ENCODE results near the gene KIAA2012.
"Not testable (repeated sequence)": the region's sequence is repeated elsewhere in the genome, so short reads cannot be mapped to it uniquely, and the experiment has no call there.

Gene KIAA2012

DNA sequence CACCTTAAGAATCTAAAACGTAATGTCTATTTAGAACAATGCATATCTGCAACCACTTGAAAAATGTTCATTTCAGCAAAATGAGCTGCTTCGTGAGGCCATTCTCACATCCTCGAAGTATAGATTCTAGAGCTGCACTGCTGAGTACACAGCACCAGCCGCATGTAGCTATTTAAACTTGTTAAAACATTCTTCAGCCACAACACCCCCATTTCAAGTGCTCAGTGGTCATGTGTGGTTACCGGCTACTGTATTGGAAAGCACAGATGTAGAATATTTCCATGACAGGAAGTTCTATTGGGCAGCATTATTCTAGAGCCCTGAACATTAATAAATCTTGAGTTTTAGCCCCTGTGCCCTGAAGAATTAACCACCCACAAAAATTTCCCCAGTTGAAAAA lies 130.3 kb downstream of the KIAA2012 start:
- no peak for DNase-seq

DNA sequence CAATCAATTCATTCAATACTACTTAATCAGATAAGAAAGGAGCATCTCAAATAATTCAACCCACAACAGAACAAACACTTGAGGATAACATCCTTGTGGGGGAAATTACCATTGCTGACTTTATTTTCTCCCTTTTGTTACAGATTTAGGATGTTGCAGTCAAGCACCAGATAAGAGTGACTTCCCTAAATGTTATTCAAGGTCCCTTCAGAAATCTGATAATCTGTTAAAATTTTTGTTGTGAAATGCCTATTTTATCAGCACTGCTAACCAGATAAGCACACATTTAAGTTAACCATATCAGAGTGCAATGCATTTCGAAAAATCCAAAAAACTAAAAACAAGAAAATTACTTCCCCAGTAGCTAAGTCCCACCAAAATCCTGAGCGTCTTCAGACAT lies 131.8 kb downstream of the KIAA2012 start:
- DNase-seq = no peak

DNA sequence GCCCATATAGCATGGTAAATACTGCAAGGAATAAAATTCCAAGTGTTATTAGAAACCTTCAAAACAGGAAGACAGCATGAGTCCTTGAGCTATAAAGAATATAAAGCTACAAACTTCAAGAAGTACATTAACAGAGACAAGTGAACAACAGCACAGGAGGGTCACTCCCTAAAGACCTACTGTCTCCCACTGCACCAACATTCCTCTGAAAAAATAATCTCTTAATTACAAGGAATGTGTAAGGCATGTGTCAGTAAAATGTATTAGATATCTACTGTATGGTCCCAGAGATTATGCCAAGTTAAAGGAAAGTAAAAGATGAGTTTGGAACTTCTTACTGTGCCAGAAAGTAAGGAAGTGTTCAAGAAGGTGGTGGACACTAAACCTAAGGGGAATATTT lies 135.5 kb downstream of the KIAA2012 start:
- DNase-seq = no peak

DNA sequence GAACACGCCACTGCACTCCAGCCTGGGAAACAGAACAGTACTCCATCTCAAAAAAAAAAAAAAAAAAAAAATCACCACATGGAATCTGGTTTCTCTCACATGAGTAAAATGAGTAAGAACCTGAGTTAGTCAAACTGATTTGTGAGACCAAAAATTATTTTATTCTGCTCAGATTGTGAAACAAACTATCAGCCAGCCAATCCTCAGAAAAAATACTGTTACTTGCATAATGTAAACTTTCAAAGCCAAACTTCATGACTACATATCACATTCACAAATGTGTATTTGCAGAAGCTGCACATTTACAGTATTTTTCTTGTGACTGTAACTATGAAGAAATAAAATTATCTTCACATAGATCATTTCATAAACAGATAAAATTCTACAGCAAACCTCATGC lies 142.1 kb downstream of the KIAA2012 start:
- DNase-seq = no peak

DNA sequence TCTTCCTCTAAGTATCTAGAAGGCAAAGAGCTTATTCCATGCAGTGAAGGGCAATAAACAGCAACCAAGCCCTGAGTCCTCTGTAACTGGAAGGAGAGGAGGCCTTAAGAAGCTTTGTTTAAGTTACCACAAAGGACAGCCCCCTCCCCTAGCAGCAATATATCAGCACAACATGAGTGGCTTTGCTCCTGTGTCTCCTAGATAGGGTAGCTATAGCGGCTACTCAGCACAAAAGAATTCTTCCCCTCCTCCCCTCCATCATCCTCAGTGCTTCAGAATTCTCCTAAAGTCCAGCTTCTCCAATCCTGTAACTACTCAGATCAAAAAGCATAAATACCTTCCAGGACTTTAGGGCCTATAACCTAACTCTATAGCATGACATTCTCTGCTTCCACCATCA lies 148.8 kb downstream of the KIAA2012 start:
- DNase-seq = no peak

DNA sequence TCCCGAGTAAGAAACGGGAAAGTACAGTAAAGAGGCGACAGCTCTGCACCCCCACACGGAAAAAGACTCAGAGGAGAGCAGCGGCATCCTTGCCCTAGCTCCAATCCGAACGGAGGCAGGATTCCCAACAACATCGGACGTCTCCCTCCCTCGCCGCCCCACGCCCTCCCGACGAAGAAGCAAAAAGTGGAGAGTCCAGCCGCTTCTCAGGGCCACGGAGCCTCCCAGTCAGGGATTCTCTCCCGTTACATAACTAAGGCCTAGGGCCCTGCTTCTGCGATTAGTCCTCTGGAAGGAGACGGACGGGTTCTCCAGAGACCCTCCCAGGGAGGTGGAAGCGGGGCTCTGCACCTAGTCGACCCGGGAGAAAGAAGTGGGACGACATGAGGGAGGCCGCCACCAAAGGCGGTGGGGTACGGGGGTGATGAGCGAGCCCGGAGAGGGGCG lies 164.8 kb downstream of the KIAA2012 start:
- DNase-seq = peak; percentile 35

DNA sequence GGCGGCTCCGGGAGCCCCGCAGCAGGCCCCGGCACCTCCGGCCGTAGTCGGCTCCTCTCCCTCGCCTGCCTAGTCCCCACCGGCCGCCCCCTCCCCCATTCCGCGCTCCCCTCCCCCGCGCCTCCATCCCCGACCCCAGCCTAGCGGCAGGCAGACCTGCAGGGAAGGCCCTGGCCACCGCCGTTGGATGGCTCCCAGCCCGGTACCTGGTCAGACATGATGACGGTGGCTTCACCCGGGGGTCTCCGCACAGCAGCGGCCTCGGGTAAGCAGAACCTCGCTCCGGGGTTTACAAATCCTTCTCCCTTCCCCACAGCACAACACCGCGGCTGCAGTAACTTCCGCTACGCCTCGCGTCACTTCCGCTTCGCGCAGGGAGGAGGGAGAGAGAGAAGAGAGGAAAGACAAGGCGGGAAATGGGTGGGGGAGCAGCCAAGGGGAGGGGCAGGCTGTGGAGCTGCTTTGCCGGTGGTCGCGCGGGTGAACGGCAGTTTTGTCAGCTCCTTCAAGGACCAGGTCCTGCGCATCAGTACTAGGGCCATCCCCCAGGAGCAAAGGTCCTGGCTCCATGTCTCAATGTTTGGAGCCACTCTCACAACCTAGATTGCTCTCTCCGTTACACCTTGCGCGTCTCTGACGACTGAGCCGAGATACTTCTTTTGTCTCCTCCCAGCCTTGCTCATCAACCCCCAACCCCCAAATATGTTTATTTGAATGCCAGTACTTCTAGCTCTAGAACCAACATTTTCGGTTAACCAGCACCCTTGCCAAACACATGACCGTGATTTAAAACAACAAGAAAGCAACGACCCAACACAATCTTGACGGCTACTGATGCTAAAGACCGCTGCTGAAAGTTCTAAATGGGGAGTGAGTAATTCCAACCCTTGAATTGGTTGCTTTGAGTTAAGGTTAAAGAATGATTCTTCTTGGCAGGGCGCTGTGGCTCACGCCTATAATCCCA lies 165.5 kb downstream of the KIAA2012 start, which contains the start of gene SUMO1:
TSS of gene SUMO1 (minus strand) at position 364 of the 964 bp plus-strand sequence. CDS start at position 218, 146 bp downstream.
- DNase-seq = peak; percentile 91

DNA sequence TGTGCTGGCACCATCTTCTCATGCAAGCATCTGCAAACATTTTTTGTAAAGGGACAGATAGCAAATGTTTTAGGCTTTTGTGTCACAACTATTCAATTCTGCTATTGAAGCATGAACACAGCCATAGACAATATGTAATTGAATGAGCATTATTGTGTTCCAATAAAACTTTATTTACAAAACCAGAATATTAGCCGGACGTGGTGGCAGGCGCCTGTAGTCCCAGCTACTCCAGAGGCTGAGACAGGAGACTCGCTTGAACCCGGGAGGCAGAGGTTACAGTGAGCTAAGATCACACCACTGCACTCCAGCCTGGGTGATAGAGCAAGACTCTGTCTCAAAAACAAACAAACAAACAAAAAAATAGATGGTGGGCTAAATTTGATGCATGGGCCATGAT lies 174.7 kb downstream of the KIAA2012 start:
- DNase-seq = not testable (repeated sequence)

DNA sequence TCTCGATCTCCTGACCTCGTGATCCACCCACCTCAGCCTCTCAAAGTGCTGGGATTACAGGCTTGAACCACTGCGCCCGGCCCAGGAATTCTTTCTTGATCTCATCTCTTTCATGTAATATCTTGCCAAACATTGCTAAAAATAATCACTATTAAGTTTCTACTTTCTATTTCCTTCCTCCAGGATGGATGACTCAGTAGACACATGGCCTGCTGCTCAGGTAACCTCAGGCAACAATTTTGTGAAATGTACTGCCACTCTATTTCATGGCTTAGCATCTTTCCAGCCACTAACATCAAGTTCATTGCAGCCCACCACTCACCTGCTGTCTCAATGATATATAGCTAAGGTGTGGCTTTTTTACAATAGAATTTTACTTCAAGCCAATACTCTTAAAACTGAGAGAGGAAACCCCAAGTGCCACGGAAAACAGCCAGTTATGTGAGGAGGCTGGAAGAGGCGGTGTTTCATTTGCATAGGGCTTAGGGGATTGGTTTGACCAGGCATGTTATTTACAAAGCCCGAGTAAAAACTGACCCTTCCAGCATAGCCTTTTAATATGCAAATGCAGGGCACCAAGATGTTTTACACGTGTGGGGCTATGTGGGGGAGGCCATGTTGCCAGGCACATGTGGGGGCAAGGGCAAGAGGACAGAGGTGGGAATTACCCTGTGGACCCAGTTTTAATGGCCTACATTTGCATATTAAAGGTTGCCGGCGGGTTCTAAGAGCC lies 176.6 kb downstream of the KIAA2012 start:
- DNase-seq = no peak

DNA sequence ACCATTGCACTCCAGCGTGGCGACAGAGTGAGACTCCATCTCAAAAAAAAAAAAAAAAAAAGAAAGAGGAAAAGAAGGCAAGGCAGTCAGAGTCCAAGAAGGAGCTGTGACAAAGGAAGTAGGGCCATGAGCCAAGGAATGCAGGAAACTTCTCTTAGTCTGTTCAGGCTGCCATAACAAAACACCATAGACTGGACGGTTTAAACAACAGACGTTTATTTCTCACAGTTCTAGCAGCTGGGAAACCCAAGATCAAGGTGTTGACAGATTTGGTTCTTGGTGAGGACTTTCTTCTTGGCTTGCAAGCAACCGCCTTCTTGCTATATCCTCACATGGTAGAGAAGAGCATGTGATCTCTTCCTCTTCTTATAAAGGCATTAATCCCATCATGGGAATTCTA lies 178.4 kb downstream of the KIAA2012 start:
- DNase-seq = no peak

All from NCI-H69 (cell line).